Thymus (tissue), 11 donors: ENCODE results near the gene CD180. TPM values are rescaled to one million over a fixed set of nuclear protein-coding genes. Genes with fewer than 3 reads are reported as not detected.

ENCODE experiments used
- DNase-seq, 9 donors: peaks; one replicate each; pipeline ENCODE4 v3.0.0-alpha.2; 2013; ENCODE audit warnings: low spot score in 9 of 9, low read depth in 6 of 9, missing footprints in 1 of 9
- H3K27ac ChIP-seq, 2 donors: one replicate each; pipeline ENCODE4 v1.5.1; 2013; ENCODE audit warnings: control low read depth in 1 of 2, low read depth in 1 of 2, low read length in 1 of 2, mild to moderate bottlenecking in 1 of 2, moderate library complexity in 1 of 2
- H3K27me3 ChIP-seq, 2 donors: one replicate each; pipeline ENCODE4 v1.5.1; 2013; ENCODE audit warnings: low read length in 1 of 2; ENCODE audit not compliant: control insufficient read depth in 2 of 2, insufficient read depth in 1 of 2
- H3K36me3 ChIP-seq, 2 donors: one replicate each; pipeline ENCODE4 v1.5.1; 2013; ENCODE audit warnings: low read length in 1 of 2, mild to moderate bottlenecking in 1 of 2, moderate library complexity in 1 of 2; ENCODE audit not compliant: control insufficient read depth in 2 of 2, insufficient read depth in 2 of 2
- H3K4me1 ChIP-seq, 2 donors: one replicate each; pipeline ENCODE4 v1.5.1; 2013; ENCODE audit warnings: low read length in 2 of 2; ENCODE audit not compliant: control insufficient read depth in 2 of 2, insufficient read depth in 2 of 2
- H3K4me3 ChIP-seq, 2 donors: one replicate each; pipeline ENCODE4 v1.5.1; 2013; ENCODE audit warnings: low read length in 2 of 2, control low read depth in 1 of 2, mild to moderate bottlenecking in 1 of 2
- H3K9me3 ChIP-seq, 2 donors: one replicate each; pipeline ENCODE4 v1.5.1; 2013; ENCODE audit warnings: low read length in 1 of 2, mild to moderate bottlenecking in 1 of 2; ENCODE audit not compliant: control insufficient read depth in 2 of 2, insufficient read depth in 1 of 2
- WGBS: extraction: QIAGEN DNeasy Blood & Tissue Kit; methylation state at CpG from one replicate; pipeline ENCODE4 v1.1.7; 2013; 5-methylcytosine and 5-hydroxymethylcytosine counted together
- polyA plus RNA-seq: library from polyadenylated mRNA; stranded (reverse); fragments of 200-250 nt; gene quantifications from one replicate; pipeline ENCODE4 v1.2.3, GENCODE V29; 2013
- total RNA-seq: library from RNA; stranded (reverse); fragments of 120-200 nt; gene quantifications from one replicate; pipeline ENCODE4 v1.2.4, GENCODE V29; 2013
- donor health status: healthy.

Gene CD180
- total and polyA plus RNA-seq, 2 donors = 1.3 to 2.2 TPM

DNA sequence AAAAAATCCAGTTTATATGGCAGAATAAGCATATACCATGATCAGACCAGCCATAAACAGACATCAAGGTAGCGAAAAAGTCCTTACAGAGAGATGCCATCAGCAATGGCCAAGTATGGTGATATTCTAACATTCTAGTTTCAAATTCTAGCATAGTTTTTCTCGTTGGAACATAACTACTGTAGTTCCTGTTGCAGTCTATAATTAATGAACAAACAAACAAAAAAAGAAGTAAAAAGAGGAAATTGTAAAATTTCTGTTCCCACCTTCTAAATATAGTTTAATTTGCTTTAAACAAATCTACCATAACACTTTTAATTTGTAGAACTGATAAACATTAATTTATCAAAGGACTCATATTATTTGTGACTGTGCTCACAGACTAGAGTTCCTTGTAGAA lies 9.9 kb upstream of the CD180 start:
- H3K36me3 ChIP-seq = no peaks in the 10 kb centered on the region
- H3K9me3 ChIP-seq = no peaks in the 10 kb centered on the region
- H3K4me3 ChIP-seq = no peak overlapping the region
- peaks cover 19 to 54% of the 10 kb centered on the region in 2 donors for H3K4me1 ChIP-seq
- no peak for DNase-seq
- H3K27ac ChIP-seq = peak overlapping the region in 1 of 2 donors; percentile 66
- 49% methylated on average over 2 of the region's 2 CpGs for WGBS
- H3K27me3 ChIP-seq = peaks cover 0 to 2% of the 10 kb centered on the region in 2 donors

- Histone ChIP-seq H3K27me3 (peaks cover 0 to 2% of the 10 kb centered on the region in 2 donors), H3K36me3 (no peaks in the 10 kb centered on the region), H3K4me3 (no peak overlapping the region), H3K27ac (peak overlapping the region; percentile 33 to 66), H3K4me1 (peaks cover 19 to 54% of the 10 kb centered on the region in 2 donors), H3K9me3 (no peaks in the 10 kb centered on the region)
- 94% methylated on average over 3 of the region's 3 CpGs for WGBS
- DNase-seq = no peak
These were observed 9.4 kb upstream of the CD180 start for GRCh38 chr5:67205981-67206380.

GRCh38 chr5:67204821-67205220 lies 8.2 kb upstream of the CD180 start:
- H3K9me3 ChIP-seq = no peaks in the 10 kb centered on the region
- peaks cover 0 to 2% of the 10 kb centered on the region in 2 donors for H3K27me3 ChIP-seq
- H3K4me3 ChIP-seq = no peak overlapping the region
- no peak overlapping the region for H3K27ac ChIP-seq
- WGBS = 75% methylated on average over 5 of the region's 5 CpGs
- no peak for DNase-seq
- no peaks in the 10 kb centered on the region for H3K36me3 ChIP-seq
- peaks cover 19 to 54% of the 10 kb centered on the region in 2 donors for H3K4me1 ChIP-seq

GRCh38 chr5:67203701-67204074 lies 7.1 kb upstream of the CD180 start:
- H3K27ac ChIP-seq = no peak overlapping the region
- no peaks in the 10 kb centered on the region for H3K27me3 ChIP-seq
- no peaks in the 10 kb centered on the region for H3K36me3 ChIP-seq
- no peak overlapping the region for H3K4me3 ChIP-seq
- no peak for DNase-seq
- H3K4me1 ChIP-seq = peaks cover 19 to 48% of the 10 kb centered on the region in 2 donors
- H3K9me3 ChIP-seq = no peaks in the 10 kb centered on the region
- WGBS = 43% methylated on average over 2 of the region's 2 CpGs

DNA sequence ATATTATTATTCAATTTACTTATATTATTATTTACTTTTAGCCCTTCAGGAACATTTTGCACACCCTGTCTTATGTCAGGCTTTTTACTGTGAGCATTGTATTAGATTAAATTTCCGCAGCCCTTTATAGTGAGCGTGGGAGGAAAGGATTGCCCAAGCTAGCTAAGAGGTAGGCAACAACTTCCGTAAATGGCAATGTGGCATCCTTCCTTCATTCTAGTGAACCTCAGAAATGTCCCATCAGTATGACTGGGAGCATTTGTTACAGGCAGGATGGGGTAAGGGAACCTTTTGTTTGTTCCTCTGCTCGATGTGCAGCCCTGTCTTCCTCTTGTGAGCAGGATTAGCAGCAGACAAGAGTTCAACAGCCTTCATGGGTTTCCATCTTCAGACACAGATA lies 6.2 kb upstream of the CD180 start:
- DNase-seq = no peak
- Histone ChIP-seq H3K27ac (no peak overlapping the region), H3K4me1 (peaks cover 14 to 42% of the 10 kb centered on the region in 2 donors), H3K27me3 (no peaks in the 10 kb centered on the region), H3K4me3 (no peak overlapping the region), H3K9me3 (no peaks in the 10 kb centered on the region), H3K36me3 (no peaks in the 10 kb centered on the region)
- 52% methylated on average over 4 of the region's 4 CpGs for WGBS

GRCh38 chr5:67201897-67202549 lies 5.4 kb upstream of the CD180 start:
- no peak for DNase-seq

GRCh38 chr5:67200809-67201562 lies 4.4 kb upstream of the CD180 start:
- no peak overlapping the region for H3K27ac ChIP-seq
- no peaks in the 10 kb centered on the region for H3K9me3 ChIP-seq
- H3K4me3 ChIP-seq = no peak overlapping the region
- peaks cover 3 to 38% of the 10 kb centered on the region in 2 donors for H3K4me1 ChIP-seq
- H3K27me3 ChIP-seq = no peaks in the 10 kb centered on the region
- DNase-seq = no peak
- no peaks in the 10 kb centered on the region for H3K36me3 ChIP-seq
- WGBS = over 99% methylated on average over 2 of the region's 2 CpGs

More at GRCh38 chr5:67201897-67202549, 5.4 kb upstream of the CD180 start:
- no peaks in the 10 kb centered on the region for H3K36me3 ChIP-seq
- no peaks in the 10 kb centered on the region for H3K27me3 ChIP-seq
- H3K27ac ChIP-seq = no peak overlapping the region
- H3K4me1 ChIP-seq = peaks cover 10 to 36% of the 10 kb centered on the region in 2 donors
- no peak overlapping the region for H3K4me3 ChIP-seq
- H3K9me3 ChIP-seq = no peaks in the 10 kb centered on the region
- 79% methylated on average over 6 of the region's 6 CpGs for WGBS

DNA sequence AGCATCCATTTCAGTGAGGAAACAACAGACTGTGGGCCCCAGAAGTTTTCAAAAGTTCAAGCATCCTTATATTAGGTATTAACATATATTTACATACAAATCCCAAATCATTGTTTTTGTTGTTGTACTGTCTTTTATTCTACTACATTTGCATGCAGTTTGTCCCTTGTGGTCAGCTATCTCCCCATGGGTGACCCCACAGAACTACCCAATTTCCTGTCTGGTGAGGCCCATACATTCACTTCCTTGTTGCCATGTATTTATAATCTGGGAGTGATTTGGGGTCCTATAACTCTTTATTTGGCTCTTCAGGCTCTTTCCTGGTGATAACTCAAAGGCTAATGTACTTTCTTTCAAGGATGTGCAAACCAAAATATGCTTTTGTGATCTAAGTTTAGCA lies 3.3 kb upstream of the CD180 start:
- H3K4me3 ChIP-seq = no peak overlapping the region
- H3K36me3 ChIP-seq = no peaks in the 10 kb centered on the region
- DNase-seq = no peak
- H3K9me3 ChIP-seq = no peaks in the 10 kb centered on the region
- no peak overlapping the region for H3K27ac ChIP-seq
- H3K27me3 ChIP-seq = no peaks in the 10 kb centered on the region
- peaks cover 0 to 31% of the 10 kb centered on the region in 2 donors for H3K4me1 ChIP-seq

DNA sequence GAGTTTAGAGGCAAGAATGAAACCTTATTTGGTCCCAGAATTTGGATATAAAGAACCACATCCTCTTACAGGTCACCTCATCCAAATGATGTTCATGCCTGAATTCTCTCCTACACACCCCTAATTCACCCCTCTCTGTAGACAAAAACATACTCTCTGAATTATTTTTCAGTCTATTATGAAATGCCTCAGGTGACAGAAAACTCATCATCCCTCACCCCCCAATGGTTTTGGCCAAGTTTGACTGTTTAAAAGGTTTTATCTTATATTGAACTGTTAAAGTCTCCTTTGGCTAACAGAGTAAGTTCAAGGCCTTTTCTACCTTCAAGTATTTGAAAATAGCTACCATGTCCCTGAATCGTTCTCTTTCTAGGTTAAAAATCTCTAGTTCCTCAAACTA lies 2.3 kb upstream of the CD180 start:
- Histone ChIP-seq H3K9me3 (no peaks in the 10 kb centered on the region), H3K4me1 (peaks cover 0 to 21% of the 10 kb centered on the region in 2 donors), H3K36me3 (no peaks in the 10 kb centered on the region), H3K4me3 (no peak overlapping the region), H3K27me3 (no peaks in the 10 kb centered on the region), H3K27ac (no peak overlapping the region)
- WGBS = 74% methylated on average over 1 of the region's 1 CpG
- DNase-seq = no peak
